ENCODE results near the gene DUSP22.

The DUSP22 gene

DNA sequence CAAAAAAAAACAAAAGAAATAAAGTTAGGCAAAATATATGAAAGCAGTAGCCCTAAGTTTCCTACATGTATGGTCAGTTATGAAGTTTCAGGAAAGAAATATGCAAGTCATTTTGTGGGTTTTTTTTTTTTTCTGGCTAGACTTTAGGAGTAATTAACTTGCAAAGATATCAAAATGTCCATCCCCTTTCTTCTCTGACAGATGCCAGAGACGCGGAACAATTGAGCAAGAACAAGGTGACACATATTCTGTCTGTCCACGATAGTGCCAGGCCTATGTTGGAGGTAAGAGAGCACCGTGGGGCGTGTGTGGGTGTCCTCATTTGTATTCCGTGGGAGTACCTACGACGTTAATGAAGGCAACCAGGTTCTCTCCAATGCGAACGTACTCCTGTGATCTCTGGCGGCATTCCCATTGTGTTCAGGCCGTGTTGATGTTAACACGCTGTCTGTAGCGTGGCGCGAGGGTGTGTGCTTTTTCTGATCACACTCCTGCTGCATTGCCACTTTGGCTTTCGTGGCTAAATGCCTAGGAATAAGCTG lies 19.5 kb downstream of the DUSP22 start:
- DNase-seq = no peak

DNA sequence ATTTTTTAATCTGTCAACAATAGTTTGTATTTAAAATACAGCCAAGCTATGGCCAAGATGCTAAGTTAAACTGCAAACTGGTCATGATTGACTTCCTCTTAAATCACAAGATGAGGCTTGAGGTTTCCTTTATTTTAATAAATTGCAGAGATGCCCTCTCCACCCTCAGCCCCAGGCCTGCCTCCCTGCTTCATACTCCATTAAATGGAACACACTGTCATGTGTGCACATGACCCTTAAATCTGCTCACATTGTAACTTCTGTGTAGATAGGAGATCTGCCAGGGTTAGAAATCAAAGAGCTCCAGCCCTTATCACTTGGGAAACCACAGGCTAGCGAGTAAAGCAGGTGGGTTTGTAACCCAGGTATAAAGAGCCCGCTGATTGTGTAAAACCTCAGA lies 20.8 kb downstream of the DUSP22 start:
- no peak for DNase-seq

DNA sequence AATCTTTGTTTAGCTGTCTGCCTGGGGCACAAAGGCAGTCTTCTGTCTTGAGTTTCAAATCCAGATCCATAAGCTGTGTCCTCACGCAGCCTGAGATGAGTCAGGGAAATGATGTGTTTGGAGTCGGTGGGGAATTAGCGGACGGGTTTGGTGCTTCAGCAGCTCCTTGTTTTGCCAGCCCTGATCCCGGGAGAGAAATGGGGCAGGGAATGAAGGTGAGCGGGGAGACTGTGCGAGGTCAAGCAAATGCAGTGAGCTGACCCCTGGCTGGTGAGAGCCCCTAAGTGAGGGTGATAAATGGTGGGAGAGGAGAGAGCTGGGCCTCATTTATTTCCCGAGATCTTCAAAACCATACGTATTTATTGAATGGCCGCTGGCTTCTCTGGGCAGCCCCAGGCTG lies 21.6 kb downstream of the DUSP22 start:
- no peak for DNase-seq

DNA sequence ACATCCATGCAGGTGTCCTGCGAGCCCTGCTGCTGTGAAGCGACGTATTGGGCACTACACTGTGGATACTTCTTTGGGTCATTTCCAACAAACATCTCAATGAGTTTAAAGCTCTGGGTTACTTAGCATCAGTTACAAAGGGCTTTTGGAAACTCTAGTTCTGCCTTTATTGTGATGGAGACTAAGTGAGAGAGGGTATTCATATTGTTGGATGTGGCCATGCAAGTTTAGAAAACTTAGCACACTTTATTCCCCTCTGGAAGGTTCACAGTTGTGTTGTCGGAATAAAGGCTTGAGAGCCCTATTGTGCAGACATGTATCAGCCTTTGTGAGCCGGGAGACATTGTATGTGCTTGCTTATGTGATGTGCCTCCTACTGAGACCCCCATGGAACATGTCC lies 22.1 kb downstream of the DUSP22 start:
- no peak for DNase-seq

DNA sequence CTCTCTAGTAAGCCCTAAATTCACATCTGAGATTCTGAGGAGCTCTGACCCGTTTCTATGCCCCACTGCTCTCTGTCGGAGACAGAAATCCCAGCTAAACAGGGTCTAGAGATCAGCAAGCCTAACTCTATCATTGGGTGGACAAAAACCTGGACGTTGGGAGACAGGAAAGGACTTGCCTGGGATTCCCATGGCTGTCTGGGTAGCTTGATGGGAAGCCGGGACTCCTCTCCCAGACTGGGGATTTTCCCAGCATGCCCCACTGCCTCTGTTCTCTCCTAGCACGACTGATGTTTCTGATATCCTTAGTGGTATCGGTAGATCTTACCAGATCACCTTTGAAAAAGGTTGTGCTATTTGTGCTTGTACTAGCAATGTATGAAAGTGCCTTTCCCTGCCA lies 22.9 kb downstream of the DUSP22 start:
- DNase-seq = no peak

DNA sequence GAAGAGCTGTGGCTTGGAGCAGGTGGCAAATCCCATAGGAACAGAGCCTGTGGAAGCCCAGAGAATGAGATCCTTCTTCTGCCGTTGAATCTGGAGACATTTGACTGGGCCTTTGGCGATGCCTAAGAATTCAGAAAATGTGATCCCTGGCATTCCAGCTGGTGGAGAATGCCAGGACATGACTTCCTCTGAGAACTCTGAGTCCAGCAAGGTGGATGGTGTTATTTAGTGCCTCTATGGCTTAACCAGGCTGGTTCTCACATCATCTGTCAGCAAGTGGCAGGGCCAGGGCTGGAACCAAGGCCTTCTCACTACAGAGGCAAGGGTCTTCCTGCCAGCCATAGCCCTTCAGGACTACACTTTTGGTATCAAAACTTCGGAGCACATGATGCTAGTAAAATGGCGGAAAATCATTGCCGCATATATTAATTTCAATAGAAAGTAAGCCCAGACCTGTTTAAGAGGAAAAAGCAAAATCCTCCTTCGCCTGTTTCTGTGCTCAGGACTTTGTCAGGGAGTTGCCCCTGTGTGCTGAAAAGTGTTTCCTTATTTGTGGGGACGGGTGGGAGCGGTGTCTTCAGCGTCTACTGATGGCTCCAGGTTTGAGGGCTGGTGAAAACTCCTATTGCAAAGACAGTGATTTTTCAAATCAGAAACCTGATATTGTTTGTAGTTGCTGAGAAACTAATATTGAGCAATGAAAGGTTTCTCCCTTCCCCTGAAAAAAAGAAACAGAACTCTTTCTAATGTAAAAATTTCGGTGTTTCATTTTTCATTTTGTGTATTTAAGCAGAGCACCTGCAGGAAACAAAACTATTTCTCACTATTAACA lies 23.9 kb downstream of the DUSP22 start:
- DNase-seq = no peak

DNA sequence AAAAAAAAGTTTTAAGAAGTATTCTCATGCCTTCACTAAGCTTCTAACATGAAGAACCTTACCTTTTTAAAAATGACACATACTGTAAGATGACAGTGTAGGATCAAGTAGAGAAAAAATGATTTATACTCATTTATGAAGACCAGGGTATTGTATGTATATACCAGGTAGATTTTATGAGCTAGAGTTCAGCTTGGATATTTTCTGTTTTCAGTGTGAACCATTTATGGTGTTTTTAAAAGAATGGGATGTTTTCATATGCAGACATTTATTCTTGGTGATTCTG lies 24.4 kb downstream of the DUSP22 start:
- DNase-seq = no peak

DNA sequence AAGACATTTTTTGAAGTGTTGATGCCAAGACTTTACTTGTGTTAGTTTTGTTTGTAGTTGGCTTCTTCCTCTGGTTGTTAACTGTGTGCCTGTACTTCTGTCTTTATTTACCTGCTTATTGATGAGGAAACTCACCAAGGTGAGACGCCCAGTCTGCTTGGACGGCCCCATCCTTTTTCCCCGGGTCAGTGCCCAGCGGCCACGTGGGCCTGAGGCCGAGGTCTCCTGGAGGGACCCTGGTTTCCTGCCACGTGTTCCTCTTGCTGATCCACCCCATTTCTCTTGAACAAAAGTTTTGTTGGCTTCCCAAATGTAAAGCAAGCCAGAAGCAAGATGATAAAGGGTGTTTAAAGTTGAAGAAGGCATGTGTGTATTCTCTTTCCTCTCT lies 24.8 kb downstream of the DUSP22 start:
- DNase-seq = no peak

DNA sequence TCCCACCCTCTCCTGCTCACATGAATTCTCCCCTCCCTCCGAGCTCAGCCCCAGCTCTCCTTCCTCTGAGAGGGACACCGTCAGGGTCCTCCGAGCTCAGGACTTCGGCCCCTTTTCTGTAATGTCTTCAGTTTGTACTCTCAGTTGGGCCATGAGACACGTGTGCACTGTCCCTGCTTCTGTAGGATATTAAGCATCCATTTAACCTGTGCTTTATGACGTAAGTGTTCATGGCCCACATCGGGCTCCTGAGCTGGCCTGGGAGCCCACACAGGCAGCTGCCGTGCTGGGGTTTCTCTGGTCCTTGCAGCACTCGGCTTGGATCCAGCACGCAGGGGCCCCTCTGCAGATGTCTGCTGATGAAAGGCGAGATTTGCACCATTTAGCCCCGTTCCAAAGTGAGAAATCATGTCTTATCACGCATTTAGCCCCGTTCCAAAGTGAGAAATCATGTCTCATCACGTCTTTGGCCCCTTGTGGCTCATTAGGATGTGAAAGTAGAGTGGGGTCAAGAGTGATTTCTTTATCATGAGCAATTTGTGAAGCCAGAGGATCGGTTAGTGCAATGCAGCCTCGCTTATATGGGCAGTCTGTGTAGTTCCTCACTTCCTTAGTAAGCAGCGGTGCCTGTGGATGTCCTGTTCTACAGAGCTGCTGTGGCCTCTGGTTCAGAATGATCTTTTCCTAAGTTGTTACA lies 25.3 kb downstream of the DUSP22 start:
- DNase-seq = no peak

DNA sequence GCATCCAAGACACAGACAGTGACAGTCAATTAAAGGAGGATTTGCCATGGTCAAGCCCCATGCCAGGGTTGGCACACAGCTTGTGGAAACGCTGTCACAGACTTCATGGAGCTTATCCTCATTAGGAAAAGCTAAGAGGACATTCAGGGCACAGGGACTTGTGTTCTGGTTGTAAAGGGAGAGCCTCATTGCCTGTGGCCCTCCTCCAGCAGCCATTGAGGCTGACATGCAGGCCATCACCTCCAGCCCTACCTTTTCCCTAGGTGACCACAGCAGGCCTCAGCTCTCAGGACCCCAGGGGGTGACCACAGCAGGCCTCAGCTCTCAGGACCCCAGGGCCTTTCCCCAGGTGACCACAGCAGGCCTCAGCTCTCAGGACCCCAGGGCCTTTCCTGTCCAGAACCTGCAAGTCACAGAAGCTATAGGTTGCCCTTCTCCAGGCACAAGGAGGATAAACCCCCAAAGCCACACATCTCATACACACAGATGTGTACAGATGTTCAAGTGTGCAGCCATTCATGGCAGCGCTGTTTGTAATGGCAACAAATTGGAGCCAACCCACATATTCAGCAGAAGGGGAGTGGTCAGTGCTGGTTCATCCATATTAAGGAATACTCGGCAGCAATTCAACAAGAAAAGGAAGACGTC lies 26.1 kb downstream of the DUSP22 start:
- DNase-seq = no peak

DNA sequence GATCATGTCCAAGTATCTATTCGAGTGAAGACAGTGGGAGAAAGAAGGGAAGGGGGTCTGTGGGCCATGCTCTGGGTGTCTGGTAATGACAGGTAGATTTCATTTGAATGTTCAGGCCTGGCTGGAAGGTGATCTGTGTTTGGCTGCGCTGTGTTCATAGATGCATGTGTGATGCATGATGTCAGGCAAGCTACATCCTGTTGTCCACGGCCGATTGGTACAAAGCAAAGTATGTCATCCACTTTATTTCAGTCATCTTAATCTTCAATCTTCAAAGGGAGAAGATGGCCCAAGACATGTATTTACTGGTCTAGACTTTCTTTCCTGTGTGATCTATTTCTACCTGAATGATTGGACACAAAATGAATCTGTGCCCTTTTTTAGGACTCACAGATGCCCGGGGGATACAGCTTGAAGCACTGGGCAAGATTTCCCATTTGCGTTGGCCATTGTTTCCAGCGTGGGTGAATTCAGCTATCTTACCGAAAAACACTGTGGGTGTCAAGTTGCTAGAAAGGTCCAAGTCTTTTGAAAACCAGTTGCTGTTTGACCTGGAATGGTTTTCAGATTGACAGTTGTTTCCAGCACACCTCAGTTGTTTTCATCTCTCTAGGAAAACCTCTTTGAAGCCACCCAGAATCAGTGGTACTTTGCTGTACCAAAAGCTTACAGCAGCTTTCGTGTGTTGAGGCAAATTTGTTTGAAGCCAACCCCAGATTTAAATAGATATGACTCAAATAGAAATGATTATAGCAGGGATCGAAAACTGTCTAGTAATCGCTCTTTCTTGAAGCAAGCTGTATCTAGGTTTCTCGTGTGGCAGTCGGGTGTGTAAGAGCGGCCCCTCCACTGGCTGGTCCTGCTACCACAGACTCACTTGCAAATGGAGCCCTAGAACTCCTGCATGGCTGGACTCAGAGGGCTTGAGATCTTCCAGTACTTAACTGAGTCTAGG lies 27.2 kb downstream of the DUSP22 start:
- DNase-seq = no peak

DNA sequence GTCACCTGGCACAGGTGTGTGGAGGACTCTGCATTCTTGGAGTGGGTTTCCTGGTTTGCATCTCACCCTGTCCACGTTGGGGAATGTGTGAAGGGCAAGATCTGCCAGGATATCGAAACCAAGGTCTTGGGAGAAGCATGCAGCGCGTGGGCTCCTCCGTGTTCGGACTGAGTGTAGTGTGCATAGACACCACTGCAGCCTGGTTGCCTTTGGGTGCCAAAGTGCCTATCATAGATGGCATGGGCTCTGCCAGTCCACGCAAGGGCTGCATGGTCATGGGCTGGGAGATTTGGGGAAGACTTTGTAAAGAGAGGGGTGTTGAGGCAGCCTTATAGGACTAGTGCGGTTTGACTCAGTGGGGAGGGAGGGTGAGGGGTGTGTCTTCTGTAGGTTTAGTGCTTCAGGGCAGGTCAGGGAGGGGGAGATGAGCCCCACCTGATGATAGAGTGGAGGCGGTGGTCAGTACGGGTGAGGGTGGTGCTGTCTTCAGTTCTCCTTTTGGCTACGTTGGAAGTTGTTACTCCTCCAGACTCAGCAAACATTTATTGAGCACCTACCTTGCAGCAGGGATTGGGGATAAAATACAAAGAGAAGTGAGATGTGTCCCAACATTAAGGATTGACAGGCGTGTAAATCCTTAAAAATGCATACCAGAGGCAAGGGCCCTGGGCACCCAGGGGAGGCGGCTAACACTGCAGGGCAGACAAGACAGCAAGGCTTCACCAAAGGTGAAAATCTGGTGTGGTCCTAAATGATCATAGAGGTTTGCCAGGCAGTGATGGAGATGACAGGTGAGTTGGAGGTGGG lies 28.3 kb downstream of the DUSP22 start:
- DNase-seq = no peak

DNA sequence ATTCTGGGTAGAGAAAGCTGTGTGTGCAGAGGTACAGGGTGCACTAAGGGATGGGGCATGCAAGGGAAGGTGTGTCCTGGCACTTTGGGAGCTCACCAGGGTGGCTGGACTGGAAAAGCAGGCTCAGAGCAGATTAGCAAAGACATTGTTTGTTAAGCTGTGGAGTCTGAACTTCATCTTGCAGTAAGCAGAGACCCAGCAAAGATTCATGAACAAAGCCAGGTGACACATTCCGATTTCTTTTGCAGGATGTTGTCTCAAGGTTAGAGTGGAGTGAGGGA lies 28.8 kb downstream of the DUSP22 start:
- DNase-seq = no peak

DNA sequence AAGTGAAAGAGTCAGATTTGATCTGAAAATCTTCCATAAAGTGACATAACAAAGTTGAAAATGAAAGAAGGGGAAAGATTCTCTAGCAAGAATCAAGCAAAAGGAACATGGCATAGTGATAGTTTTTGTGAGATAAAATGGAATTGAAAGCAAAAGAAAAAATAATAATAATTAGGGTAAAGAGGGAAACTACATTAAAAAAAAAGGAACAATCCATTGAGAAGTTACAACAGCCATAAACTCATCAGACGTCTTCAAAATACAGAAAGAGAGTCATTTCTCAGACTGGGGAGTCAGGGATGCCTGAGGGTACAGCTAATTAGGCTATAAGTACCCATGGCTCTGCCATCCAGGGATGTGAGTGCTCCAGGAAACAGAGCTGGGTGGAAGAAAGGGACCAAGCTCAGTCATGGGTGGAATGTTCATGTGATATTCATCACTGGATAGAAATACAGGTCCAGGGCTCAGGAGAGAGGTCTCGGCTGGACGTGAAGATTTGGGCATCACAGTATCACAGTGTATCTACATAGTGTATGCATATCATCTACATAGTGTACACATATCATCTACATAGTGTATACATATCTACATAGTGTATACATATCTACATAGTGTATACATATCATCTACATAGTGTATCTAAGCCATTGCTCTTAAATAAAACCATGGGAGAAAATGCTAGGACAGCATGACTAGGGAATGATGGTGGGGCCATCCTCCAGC lies 29.4 kb downstream of the DUSP22 start:
- DNase-seq = no peak

DNA sequence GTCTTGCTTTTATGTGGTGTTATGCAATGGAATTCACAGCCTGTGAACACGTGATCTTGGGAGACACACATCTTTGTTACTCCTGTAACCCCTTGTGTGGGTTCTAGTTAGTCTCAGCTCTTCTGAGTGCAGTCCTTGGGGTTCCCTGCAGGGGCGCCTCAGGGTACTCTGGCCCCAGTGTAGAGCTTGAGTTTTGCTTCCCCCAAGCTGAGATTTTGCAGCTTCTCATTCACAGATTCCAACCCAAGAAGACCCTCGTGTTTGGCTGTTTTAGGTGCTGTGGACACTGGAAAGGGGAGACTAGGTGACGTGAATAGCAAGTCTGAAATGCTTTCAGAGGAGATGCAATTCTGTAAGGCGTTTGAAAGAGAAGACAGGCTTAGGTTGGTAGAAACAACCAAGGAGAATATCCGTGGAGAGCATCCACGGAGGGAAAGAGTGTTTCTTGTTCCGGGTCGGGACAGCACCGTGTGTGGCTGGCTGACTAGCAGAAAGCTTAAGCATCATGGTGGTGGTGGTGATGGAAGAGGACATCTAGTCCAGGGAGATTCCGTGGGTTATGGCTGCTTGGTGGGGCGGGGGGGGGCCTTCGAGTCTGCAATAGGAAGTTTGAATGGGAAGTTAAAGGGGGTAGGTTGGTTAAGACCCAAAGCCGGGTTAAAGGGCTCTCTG lies 30.1 kb downstream of the DUSP22 start:
- no peak for DNase-seq

DNA sequence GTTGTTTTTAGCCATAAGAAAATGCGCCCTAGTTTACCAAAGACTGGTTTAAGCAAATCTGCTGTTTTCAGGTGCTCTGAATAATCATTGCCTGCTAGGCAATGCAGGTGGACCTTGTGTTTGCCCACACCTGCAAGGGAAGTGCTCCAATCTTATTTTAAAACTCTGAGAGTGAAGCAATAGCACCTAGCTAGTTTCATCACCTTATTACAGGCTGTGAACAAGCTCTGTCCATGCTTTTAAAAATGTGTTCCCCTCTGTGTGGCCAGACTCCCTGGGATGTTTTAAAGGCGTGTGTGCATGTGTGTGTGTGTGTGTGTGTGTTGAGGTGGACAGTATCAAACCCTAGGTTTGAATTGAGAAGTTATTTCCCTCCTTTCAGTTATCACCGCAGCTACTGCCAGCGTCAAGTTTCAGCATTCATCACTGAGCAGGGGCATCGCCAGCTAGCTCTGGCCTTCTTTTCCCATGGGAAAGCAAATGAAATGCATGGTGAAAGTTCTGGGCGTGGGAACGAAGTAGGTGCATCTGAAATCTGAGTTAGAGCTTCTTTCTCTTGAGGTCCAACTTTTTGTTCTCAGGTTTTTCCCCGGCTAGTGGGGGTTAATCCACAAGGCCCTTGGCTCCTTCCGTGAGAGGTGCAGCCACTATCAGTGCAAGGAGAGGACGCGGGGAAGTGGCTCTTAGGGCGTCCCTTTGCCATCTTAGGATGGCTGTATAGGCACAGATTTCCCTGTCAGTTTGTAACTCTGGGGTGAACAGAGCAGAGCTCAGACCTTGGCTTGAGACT lies 30.8 kb downstream of the DUSP22 start:
- no peak for DNase-seq

DNA sequence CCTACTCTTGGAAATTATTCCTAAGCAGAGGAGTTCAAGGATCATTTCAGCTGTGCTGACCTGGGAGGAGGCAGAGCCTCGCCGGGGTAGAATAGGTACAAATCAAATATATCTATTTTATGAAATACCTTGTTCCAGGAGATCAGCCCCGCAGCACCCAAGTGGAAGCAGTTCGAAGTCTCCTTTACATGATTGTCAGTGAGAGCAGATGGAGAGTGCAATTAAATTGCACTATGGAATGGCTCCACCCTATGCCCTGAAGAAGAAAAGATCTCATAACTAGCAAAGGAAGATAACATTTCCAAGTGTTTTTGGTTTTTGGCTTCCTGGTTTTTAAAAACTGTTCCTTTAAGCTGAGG lies 31.4 kb downstream of the DUSP22 start:
- no peak for DNase-seq

DNA sequence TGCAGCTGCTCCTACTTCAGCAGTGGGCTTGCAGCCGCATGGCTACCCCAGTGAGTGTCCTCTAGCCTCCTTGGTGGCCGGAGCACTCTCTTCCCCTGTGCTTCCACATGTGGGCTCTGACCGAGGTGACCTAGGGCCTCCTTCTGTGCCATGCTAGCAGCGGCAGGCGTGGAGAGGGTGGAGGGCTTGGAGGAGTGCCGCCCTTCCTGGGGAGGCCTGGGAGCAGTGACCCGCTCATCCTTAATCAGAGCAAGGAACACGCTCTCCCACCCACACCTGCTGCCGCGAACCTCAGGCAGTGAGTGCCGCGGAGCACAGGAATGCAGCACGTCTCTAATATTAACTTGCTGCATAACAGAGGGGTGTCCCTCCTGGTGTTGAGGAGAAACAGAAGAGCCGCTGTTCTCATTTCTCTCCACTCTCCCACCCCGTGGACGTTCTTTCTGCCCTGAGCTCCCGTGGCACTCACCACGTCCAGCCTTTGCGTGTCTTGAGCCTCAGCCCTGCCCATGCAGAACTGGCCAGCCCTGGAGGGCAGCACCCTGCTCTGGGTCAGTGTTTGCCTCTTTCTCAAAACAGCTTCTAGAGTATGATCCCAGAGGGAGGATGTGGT lies 31.9 kb downstream of the DUSP22 start:
- DNase-seq = no peak

DNA sequence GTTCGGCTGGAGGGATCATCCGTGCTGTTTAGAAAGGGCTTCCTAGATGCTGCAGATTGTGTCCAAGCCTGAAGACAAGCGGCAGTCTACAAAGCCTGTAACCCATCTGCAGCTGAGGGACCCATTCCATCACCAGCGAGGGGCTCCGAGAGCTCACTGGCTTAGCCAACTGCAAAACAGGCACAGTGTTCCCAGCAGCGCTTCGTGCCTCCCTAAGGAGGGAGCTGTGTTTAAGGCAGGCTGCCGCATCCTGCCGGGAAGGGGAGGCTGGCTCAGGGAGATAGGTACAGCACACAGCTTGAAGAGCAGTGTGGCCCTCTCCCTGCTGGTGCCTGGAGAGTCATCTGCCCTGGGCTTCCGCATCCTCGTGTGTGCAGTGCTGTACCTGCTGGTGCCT lies 32.4 kb downstream of the DUSP22 start:
- DNase-seq = no peak
